ENCODE measurements around the gene PRDX5.

Gene PRDX5

GRCh38 chr11:64356498-64357411 lies 38.8 kb downstream of the PRDX5 start:
- peak; percentile 37 for TF ChIP-seq CTCF (IDR thresholded peaks at IDR 0.05; ENCODE audit: insufficient read depth, low read length, poor library complexity, severe bottlenecking)
- no peak for DNase-seq (ENCODE audit: extremely low read depth, insufficient read length)
- H3K4me3 ChIP-seq (replicated peaks; ENCODE audit: low read depth, low read length) = no peak overlapping the region
- no peaks in the 10 kb centered on the region for H3K27me3 ChIP-seq (replicated peaks; ENCODE audit: control insufficient read depth, insufficient read depth, low read length)
- H3K36me3 ChIP-seq (ENCODE audit: control insufficient read depth, insufficient read depth, low read length) = peaks cover 27% of the 10 kb centered on the region

GRCh38 chr11:64357446-64357845 lies 39.5 kb downstream of the PRDX5 start:
- H3K4me3 ChIP-seq (replicated peaks; ENCODE audit: low read depth, low read length) = no peak overlapping the region
- peaks cover 23% of the 10 kb centered on the region for H3K36me3 ChIP-seq (ENCODE audit: control insufficient read depth, insufficient read depth, low read length)
- no peaks in the 10 kb centered on the region for H3K27me3 ChIP-seq (replicated peaks; ENCODE audit: control insufficient read depth, insufficient read depth, low read length)
- TF ChIP-seq CTCF (IDR thresholded peaks at IDR 0.05; ENCODE audit: insufficient read depth, low read length, poor library complexity, severe bottlenecking) = no peak
- DNase-seq (ENCODE audit: extremely low read depth, insufficient read length) = no peak

GRCh38 chr11:64357904-64358535 lies 40.1 kb downstream of the PRDX5 start:
- peaks cover 21% of the 10 kb centered on the region for H3K36me3 ChIP-seq (ENCODE audit: control insufficient read depth, insufficient read depth, low read length)
- DNase-seq (ENCODE audit: extremely low read depth, insufficient read length) = no peak
- no peaks in the 10 kb centered on the region for H3K27me3 ChIP-seq (replicated peaks; ENCODE audit: control insufficient read depth, insufficient read depth, low read length)
- no peak for TF ChIP-seq CTCF (IDR thresholded peaks at IDR 0.05; ENCODE audit: insufficient read depth, low read length, poor library complexity, severe bottlenecking)
- no peak overlapping the region for H3K4me3 ChIP-seq (replicated peaks; ENCODE audit: low read depth, low read length)

GRCh38 chr11:64358536-64358906 lies 40.6 kb downstream of the PRDX5 start:
- no peak for DNase-seq (ENCODE audit: extremely low read depth, insufficient read length)
- H3K36me3 ChIP-seq (ENCODE audit: control insufficient read depth, insufficient read depth, low read length) = peaks cover 18% of the 10 kb centered on the region
- peak overlapping the region; percentile 63 for H3K4me3 ChIP-seq (replicated peaks; ENCODE audit: low read depth, low read length)
- H3K27me3 ChIP-seq (replicated peaks; ENCODE audit: control insufficient read depth, insufficient read depth, low read length) = no peaks in the 10 kb centered on the region
- TF ChIP-seq CTCF (IDR thresholded peaks at IDR 0.05; ENCODE audit: insufficient read depth, low read length, poor library complexity, severe bottlenecking) = no peak

GRCh38 chr11:64358907-64359711 lies 41.2 kb downstream of the PRDX5 start, which contains the start of gene RPS6KA4:
Gene RPS6KA4 (plus strand): TSS chr11:64359162. CDS start chr11:64359236, 74 bp downstream.
- Histone ChIP-seq H3K4me3 (replicated peaks; ENCODE audit: low read depth, low read length) (peak within 1 kb of the TSS; percentile 89), H3K27me3 (replicated peaks; ENCODE audit: control insufficient read depth, insufficient read depth, low read length) (no peaks in the 10 kb centered on the region), H3K36me3 (ENCODE audit: control insufficient read depth, insufficient read depth, low read length) (peaks cover 15% of the 10 kb centered on the region)
- TF ChIP-seq CTCF (IDR thresholded peaks at IDR 0.05; ENCODE audit: insufficient read depth, low read length, poor library complexity, severe bottlenecking) = no peak
- DNase-seq (ENCODE audit: extremely low read depth, insufficient read length) = peak; percentile 77
